HG03575 (cell line): ENCODE results near the gene NHLRC1.

Experiments
- ATAC-seq: cut with Tn5 transposase; IDR thresholded peaks from one replicate; pipeline ENCODE4 v1.9.1; 2021; ENCODE audit not compliant: unreplicated experiment, insufficient number of reproducible peaks, low FRiP score; ENCODE audit errors: extremely low read depth

The NHLRC1 gene

DNA sequence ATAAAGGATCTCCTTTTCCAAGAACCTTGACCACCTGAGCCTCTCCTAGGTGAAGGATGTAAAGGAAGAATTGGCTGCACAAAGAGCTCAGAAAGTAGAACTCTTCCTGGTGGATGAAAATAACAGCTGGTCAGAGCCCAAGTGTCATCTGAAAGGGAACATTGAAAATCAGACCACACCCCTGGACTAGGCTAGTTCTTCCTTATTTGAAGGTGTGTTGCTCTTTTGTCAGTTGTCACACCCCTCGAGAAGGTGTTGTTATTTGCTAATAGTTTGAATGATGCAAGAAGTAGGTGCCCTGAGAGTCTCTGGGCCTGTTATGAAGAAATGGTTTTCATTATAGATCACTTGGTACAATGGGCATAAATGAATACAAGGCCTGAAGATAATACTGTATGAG, 31.1 kb downstream of the NHLRC1 start:
- no peak for ATAC-seq

DNA sequence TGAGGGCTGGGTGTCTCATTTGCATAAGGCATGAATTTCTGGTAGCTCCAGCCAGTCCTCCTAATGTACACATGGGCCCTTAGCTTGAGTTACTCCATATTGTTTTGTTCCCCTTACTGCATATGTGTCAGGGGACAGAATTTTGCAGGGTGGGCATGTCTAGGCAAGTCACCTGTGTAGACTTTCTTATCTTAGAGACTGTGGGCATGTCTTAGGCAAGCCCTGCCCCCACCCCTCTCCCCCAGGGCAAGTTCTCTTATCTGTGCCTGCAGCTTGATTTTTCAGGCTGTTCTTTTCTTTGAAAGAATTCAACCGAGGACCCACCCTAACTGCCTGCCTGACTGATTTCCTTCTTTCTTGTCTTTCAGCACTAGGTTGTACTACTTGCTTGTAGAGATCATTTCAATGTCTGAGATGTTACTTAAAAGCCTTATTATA, 32.1 kb downstream of the NHLRC1 start:
- no peak for ATAC-seq

DNA sequence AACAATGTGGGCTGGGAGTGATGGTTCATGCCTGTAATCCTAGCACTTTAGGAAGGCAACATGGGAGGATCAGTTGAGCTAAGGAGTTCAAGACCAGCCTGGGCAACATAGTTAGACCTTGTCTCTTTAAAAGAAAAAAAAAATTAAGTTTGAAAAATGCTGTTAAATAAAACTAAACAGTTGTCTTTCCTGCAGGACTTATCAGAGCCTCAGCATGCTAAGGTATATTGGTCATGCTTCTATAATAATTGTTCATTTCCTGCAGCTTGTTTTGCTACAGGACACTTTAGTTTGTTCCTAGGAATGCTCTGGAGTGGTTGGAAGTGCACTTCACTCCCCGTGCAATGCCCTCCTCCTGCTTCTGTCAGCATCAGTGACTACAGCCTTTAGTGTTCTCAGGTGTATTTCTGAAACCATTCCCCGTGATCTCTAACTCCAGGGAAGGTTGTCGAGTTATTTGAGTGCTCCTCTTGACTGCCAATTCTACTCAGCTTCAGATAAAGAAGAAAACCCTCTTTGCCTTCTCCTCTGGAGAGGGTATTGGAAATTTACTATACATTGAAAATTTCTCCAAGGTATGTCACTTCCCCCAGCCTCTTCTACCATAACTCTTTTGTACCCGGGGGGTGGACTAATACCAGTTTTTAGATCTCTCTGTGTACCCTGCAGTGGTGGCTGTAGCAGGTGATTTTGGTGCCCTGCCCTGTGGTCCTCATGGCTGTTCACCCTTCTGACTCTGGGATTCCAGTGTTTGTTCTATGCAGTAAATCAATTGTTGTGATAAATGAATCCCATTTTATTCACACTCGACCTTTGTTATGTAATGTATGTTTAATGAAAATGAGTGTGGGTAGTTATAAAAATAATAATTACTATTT, 33.8 kb downstream of the NHLRC1 start:
- no peak for ATAC-seq

DNA sequence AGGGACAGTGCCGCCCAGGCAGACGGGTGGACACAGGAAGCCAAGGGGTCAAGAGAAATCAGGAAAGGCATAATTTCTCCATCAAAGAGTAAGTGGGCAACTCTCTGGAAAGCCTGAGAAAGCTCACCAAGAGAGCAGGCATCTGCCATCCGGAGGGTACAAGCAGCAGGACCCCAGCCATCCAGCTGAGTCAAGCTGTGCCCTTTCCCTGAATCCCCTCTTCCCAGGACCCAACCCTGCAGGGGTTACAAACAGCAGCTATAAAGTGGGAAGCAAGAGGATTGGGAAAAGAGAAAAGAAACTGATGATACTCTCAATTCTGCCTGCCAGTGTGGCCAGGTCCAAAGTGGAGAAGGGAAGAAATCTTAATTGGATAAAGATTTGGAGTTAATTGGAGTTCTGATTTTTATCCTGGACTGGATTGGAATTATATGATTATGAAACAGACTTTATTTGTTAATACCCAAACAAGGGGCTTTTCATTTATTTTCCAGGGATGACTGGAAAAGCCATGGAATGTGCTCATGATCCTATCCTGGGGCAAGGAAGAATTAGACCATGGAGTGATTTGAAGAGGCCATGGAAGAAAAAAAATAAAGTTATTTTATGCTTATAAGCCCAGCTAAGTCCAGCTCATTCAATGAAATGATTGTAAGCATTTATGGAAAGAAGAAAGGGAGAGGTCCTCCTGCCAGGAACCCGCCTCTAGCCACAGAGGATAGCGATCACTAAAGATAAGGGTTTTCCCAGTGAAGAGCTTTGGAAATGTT, 34.9 kb downstream of the NHLRC1 start:
- no peak for ATAC-seq

DNA sequence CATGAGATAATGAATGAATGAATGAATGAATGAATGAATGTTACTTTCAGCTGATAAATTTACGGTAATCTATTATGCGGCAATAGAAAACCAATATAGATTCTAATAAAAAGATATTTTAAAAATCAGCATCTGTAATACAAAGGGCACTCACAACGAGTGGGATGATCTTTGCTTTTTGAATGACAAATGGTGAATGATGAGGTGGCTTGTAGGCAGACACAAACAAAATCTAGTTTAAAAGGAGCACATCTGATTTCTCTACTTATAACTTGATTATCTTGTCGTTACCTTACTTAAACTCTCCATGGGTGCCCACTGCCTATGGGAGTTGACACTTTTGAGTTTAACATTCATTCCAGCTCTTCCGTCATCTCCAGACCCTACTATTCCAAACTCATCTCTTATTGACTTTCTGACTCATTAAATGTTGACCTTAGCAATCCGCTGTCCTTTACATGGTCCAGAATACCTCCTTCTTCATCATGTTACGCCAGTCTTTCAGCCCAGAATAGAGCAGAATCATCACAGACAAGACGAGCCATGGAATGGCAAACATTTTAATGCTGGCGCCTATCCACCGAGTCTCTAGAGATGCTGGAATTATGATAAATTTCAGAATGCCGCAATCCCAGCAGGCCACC, 41.3 kb downstream of the NHLRC1 start:
- ATAC-seq: no peak

DNA sequence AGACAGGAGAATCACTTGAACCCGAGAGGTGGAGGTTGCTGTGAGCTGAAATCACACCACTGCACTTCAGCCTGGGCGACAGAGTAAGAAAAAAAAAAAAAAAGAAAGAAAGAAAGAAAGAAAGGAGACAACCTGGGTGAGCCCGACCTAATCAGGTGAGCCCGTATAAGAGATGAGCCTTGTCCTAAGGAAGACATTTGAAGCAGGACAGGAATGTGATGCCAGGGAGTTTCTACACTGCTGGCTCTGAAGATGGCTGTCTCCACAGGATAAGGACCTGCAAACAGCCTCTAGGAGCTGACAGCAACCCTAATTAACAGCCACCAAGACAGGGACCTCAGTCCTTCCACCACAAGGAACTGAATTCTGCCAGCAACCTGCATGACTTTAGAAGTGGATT, 41.9 kb downstream of the NHLRC1 start:
- no peak for ATAC-seq

DNA sequence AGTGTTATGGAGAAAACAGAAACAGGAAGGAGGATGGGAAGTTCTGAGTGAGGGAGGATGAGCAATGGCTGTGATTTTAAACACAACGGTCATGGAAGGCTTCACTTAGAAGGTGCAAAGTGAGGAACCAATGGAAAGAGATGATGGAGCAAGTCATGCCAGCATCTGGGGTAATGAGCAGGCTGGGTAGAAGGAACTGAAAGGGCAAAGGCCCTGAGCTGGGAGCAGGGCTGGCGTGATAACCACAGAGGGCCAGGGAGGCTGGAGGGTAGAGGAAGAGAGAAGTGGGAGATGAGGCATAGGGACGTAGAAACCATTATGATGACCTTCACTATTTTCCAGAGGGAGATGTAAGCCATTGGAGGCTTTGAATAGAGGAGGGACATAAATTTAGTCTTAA, 43.6 kb downstream of the NHLRC1 start:
- no peak for ATAC-seq

DNA sequence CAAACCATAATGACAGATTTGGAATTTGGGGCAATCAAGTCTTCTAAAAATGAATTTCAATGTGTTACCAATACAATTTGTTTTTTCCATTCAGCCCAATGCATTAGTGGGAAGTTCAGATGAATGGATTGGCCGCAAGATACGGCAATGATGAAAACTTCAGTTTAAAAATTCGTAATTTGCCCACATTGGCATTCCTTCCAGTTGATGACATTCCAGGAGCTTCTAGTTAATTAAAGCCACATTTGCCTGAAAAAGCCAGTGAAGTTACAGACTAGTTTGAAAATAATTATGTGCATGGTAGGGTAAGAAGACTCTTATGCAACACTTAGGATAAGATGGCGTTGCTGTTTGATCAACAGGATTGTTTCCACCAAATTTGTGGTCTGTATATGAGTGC, 46.2 kb downstream of the NHLRC1 start:
- ATAC-seq: no peak

DNA sequence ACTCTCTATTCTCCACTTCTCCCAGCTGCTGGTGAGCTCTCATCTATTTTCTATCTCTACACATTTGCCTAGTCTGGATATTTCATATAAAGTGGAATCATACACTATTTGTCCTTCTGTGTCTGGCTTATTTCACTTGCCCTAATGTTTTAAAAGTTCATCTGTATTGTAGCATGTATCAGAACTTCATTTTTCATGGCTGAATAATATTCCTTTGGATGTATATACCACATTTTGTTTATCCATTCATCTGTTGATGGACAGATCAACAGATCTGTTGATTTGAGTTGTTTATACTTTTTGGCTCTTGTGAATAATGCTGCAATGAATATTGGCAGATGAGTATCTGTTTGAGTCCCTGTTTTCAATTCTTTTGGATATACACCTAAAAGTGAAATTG, 49.6 kb downstream of the NHLRC1 start:
- no peak for ATAC-seq

DNA sequence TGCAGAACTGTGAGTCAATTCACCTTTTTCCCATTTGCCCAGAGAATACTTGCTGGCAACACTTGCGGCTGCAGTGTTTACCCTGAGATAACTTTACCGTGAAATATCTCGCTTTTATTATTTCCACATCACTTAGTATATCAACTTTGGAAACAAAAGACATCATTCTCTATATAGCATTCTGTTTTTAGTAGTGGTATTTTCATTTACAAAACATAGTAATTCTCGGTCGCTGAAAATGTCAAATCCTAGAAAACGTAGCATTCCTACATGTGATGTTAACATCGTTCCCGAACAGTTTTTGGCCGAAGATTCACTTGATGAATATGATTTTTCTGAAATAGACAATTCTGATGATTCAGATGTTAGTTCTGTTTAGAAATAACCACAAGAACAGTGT, 52.0 kb downstream of the NHLRC1 start:
- no peak for ATAC-seq
